K562 (cell line): Measurements from ENCODE around the gene JSRP1. TPM values are rescaled to one million over a fixed set of nuclear protein-coding genes. Genes with fewer than 3 reads are reported as not detected.

Experiments used
- BDP1 ChIP-seq: IDR thresholded peaks from 3 replicates; pipeline ENCODE4 v1.6.1; 2011; ENCODE audit not compliant: insufficient read length, insufficient read depth
- CEBPB ChIP-seq: fragments of 450-650 bp; IDR thresholded peaks from 2 replicates; pipeline ENCODE4 v1.6.1; 2016; ENCODE audit warnings: missing genetic modification characterization, missing compliant biosample characterization
- CXXC5 ChIP-seq: fragments of 250-450 bp; sonication (Bioruptor Pico); IDR thresholded peaks from 2 replicates; pipeline ENCODE4 v1.8.0; 2022; ENCODE audit warnings: inconsistent platforms, mild to moderate bottlenecking, moderate library complexity
- ETS2 ChIP-seq: IDR thresholded peaks from 2 replicates; pipeline ENCODE4 v1.6.1; 2016; ENCODE audit warnings: borderline replicate concordance, missing genetic modification characterization, mild to moderate bottlenecking, moderate library complexity, missing compliant biosample characterization; ENCODE audit not compliant: poor library complexity, severe bottlenecking
- LEF1 ChIP-seq: fragments of 450-650 bp; IDR thresholded peaks from 2 replicates; pipeline ENCODE4 v1.6.1; 2016; ENCODE audit warnings: mild to moderate bottlenecking
- PTBP1 ChIP-seq: fragments of 200-400 bp; formaldehyde crosslinking; IDR thresholded peaks from 2 replicates; pipeline ENCODE4 v1.6.1; 2017; ENCODE audit warnings: low read depth, low read length
- RBFOX2 ChIP-seq: fragments of 200-400 bp; formaldehyde crosslinking; IDR thresholded peaks from 2 replicates; pipeline ENCODE4 v1.6.1; 2017; ENCODE audit warnings: low read depth, mild to moderate bottlenecking, low read length, moderate library complexity
- RBM22 ChIP-seq: fragments of 200-400 bp; formaldehyde crosslinking; IDR thresholded peaks from 2 replicates; pipeline ENCODE4 v1.6.1; 2018; ENCODE audit warnings: low read length, low read depth; ENCODE audit not compliant: poor library complexity, severe bottlenecking
- RUNX1 ChIP-seq: sonication (generic); IDR thresholded peaks from 2 replicates; pipeline ENCODE4 v1.6.1; 2016; ENCODE audit warnings: antibody characterized with exemption, low read depth
- TAF7 ChIP-seq: fragments of 450-650 bp; IDR thresholded peaks from 2 replicates; pipeline ENCODE4 v1.6.1; 2016; ENCODE audit warnings: missing genetic modification characterization, missing compliant biosample characterization
- XRCC4 ChIP-seq: IDR thresholded peaks from one replicate; pipeline ENCODE4 v1.6.1; 2011; ENCODE audit not compliant: insufficient read depth, insufficient read length; ENCODE audit errors: extremely low read depth
- ZBED1 ChIP-seq: IDR thresholded peaks from 2 replicates; pipeline ENCODE4 v1.6.1; 2014
- ZBTB7A ChIP-seq: IDR thresholded peaks from 2 replicates; pipeline ENCODE4 v1.6.1; 2011; ENCODE audit warnings: low read depth, mild to moderate bottlenecking, low read length, moderate library complexity, borderline replicate concordance; ENCODE audit not compliant: control insufficient read depth
- ZKSCAN8 ChIP-seq: fragments of 200-800 bp; sonication (Bioruptor generic); IDR thresholded peaks from 2 replicates; pipeline ENCODE4 v1.6.1; 2016; ENCODE audit warnings: missing genetic modification characterization, missing compliant biosample characterization
- ZNF263 ChIP-seq: sonication (generic); formaldehyde crosslinking; IDR thresholded peaks from 2 replicates; pipeline ENCODE4 v1.8.0; 2022; ENCODE audit warnings: mild to moderate bottlenecking, missing genetic modification reagents, borderline replicate concordance
- polyA plus RNA-seq, 8 experiments: library from polyadenylated mRNA; depleted of rRNA in 4 of 8; stranded (reverse) in 5 of 8; unstranded in 3 of 8; fragments of >200 nt; fragmentation: Nextera tagmentation in 2 of 8; fragmentation: Illumina TruSeq in 1 of 8; extraction: Ambion mirVana in 2 of 8; extraction: Trizol in 1 of 8; gene quantifications; 2 replicates each; pipeline versions ENCODE4 v1.2.1 to v1.2.3, GENCODE V29; 2011 to 2014; ENCODE audit warnings: inconsistent platforms in 1 of 8, missing spikeins in 1 of 8
- total RNA-seq, 7 experiments: library from RNA; depleted of rRNA in 6 of 7; stranded (reverse); fragments of >200 nt in 6 of 7; fragmentation: Illumina TruSeq in 2 of 7; extraction: Trizol in 2 of 7; gene quantifications; 2 replicates each; pipeline versions ENCODE4 v1.2.1 to v1.2.3, GENCODE V29; 2011 to 2021; ENCODE audit warnings: low replicate concordance in 1 of 7
- TF ChIP-seq, protein P1 (sequence below), 3 experiments: IDR thresholded peaks in 2 of 3; conservative IDR thresholded peaks in 1 of 3; 2 replicates each; pipeline ENCODE4 v1.5.1; 2011 to 2012; ENCODE audit warnings: low read length in 3 of 3, mild to moderate bottlenecking in 3 of 3, control low read depth in 2 of 3, improper control_type of control experiment in 1 of 3, inconsistent platforms in 1 of 3, low read depth in 1 of 3, mixed read lengths in 1 of 3, moderate library complexity in 1 of 3; ENCODE audit not compliant: insufficient read depth in 2 of 3
- TF ChIP-seq, protein P2 (sequence below): fragments of 450-650 bp; IDR thresholded peaks from 2 replicates; pipeline ENCODE4 v1.6.1; 2017; ENCODE audit warnings: antibody characterized with exemption
- TF ChIP-seq, protein P3 (sequence below): fragments of 250-450 bp; sonication (Bioruptor Pico); IDR thresholded peaks from 2 replicates; pipeline ENCODE4 v1.4.0; 2020; ENCODE audit warnings: mild to moderate bottlenecking, moderate library complexity
- TF ChIP-seq, protein P4 (sequence below): sonication (generic); formaldehyde crosslinking; IDR thresholded peaks from 2 replicates; pipeline ENCODE4 v1.9.0; 2022; ENCODE audit warnings: mild to moderate bottlenecking, missing genetic modification reagents

The JSRP1 gene
- total and polyA plus RNA-seq, 9 of the 15 experiments (the other 6 are each of a cell fraction or from before 2014, with no cell fraction given) = 0.08 to 1.2 (median 0.51) TPM; not detected in 4

DNA sequence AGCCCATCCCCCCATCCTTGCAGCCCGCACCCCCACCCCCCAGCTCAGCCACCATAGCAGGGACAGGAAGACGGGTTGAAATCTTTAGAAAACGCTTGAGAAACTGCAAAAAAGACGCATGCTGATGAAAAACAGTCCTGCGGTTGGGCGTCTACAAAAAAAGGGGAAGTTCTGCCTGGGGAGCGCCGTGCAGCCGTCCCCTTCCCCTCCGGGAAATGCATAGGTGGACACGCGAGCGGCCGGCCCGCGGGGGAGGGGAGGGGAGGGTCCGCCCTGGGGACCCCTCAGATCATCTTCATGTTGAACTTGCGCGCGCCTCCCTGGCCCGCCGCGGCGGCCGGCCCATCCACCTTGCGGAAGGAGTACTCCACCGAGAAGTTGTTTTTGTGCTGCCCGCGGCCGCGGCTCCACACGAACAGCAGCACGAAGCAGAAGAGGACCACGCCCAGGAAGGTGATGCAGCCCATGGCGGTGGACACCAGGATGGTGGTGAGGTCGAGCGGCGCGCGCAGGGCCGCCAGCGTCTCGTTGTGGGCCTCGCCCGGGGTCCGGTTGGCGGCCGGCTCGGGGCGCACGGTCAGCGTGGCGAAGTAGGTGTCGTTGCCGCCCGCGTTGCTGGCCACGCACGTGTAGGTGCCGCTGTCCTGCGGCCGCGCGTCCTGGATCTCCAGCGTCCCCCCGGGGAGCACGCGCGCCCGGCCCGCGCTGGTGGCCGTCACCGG is 33.7 kb upstream of the JSRP1 start (continued):
- peak; percentile 50 for TF ChIP-seq RBM22
- TF ChIP-seq XRCC4 = no peak
- no peak for TF ChIP-seq PTBP1
- TF ChIP-seq CEBPB (tag) = no peak
- peak; percentile 76 for TF ChIP-seq RBFOX2
- no peak for TF ChIP-seq ZBED1
- TF ChIP-seq CXXC5 = peak; percentile 83
- TF ChIP-seq, protein P1, sequence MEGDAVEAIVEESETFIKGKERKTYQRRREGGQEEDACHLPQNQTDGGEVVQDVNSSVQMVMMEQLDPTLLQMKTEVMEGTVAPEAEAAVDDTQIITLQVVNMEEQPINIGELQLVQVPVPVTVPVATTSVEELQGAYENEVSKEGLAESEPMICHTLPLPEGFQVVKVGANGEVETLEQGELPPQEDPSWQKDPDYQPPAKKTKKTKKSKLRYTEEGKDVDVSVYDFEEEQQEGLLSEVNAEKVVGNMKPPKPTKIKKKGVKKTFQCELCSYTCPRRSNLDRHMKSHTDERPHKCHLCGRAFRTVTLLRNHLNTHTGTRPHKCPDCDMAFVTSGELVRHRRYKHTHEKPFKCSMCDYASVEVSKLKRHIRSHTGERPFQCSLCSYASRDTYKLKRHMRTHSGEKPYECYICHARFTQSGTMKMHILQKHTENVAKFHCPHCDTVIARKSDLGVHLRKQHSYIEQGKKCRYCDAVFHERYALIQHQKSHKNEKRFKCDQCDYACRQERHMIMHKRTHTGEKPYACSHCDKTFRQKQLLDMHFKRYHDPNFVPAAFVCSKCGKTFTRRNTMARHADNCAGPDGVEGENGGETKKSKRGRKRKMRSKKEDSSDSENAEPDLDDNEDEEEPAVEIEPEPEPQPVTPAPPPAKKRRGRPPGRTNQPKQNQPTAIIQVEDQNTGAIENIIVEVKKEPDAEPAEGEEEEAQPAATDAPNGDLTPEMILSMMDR (IDR thresholded peaks at IDR 0.05 in 2 of 3, conservative IDR thresholded peaks at IDR 0.05 in 1 of 3; ENCODE audit: insufficient read depth in 2 of 3, low read depth in 1 of 3, low read length in 3 of 3) = no peak
- no peak for TF ChIP-seq LEF1
- TF ChIP-seq RUNX1 = no peak
- TF ChIP-seq ZNF263 = peak; percentile 49
- TF ChIP-seq TAF7 (tag) = no peak
- TF ChIP-seq ETS2 = no peak
- no peak for TF ChIP-seq ZKSCAN8 (CRISPR knock-in tag)
- TF ChIP-seq ZBTB7A = peak; percentile 94
- TF ChIP-seq BDP1 = no peak
- TF ChIP-seq, protein P2, sequence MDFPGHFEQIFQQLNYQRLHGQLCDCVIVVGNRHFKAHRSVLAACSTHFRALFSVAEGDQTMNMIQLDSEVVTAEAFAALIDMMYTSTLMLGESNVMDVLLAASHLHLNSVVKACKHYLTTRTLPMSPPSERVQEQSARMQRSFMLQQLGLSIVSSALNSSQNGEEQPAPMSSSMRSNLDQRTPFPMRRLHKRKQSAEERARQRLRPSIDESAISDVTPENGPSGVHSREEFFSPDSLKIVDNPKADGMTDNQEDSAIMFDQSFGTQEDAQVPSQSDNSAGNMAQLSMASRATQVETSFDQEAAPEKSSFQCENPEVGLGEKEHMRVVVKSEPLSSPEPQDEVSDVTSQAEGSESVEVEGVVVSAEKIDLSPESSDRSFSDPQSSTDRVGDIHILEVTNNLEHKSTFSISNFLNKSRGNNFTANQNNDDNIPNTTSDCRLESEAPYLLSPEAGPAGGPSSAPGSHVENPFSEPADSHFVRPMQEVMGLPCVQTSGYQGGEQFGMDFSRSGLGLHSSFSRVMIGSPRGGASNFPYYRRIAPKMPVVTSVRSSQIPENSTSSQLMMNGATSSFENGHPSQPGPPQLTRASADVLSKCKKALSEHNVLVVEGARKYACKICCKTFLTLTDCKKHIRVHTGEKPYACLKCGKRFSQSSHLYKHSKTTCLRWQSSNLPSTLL = no peak
- TF ChIP-seq, protein P3, sequence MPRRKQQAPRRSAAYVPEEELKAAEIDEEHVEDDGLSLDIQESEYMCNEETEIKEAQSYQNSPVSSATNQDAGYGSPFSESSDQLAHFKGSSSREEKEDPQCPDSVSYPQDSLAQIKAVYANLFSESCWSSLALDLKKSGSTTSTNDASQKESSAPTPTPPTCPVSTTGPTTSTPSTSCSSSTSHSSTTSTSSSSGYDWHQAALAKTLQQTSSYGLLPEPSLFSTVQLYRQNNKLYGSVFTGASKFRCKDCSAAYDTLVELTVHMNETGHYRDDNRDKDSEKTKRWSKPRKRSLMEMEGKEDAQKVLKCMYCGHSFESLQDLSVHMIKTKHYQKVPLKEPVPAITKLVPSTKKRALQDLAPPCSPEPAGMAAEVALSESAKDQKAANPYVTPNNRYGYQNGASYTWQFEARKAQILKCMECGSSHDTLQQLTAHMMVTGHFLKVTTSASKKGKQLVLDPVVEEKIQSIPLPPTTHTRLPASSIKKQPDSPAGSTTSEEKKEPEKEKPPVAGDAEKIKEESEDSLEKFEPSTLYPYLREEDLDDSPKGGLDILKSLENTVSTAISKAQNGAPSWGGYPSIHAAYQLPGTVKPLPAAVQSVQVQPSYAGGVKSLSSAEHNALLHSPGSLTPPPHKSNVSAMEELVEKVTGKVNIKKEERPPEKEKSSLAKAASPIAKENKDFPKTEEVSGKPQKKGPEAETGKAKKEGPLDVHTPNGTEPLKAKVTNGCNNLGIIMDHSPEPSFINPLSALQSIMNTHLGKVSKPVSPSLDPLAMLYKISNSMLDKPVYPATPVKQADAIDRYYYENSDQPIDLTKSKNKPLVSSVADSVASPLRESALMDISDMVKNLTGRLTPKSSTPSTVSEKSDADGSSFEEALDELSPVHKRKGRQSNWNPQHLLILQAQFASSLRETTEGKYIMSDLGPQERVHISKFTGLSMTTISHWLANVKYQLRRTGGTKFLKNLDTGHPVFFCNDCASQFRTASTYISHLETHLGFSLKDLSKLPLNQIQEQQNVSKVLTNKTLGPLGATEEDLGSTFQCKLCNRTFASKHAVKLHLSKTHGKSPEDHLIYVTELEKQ (CRISPR knock-in tag) = no peak
- TF ChIP-seq, protein P4, sequence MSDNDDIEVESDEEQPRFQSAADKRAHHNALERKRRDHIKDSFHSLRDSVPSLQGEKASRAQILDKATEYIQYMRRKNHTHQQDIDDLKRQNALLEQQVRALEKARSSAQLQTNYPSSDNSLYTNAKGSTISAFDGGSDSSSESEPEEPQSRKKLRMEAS (CRISPR knock-in tag) = peak; percentile 86
